CD4-positive, alpha-beta T cell treated with Interleukin-21 for 1 hour (primary cell): ENCODE data around the gene RNF224.

Source experiments
- DNase-seq: peaks from one replicate; pipeline ENCODE4 v3.0.0-alpha.2; 2020

RNF224 gene

GRCh38 chr9:137192859-137193258 is 34.4 kb upstream of the RNF224 start:
- DNase-seq = no peak

DNA sequence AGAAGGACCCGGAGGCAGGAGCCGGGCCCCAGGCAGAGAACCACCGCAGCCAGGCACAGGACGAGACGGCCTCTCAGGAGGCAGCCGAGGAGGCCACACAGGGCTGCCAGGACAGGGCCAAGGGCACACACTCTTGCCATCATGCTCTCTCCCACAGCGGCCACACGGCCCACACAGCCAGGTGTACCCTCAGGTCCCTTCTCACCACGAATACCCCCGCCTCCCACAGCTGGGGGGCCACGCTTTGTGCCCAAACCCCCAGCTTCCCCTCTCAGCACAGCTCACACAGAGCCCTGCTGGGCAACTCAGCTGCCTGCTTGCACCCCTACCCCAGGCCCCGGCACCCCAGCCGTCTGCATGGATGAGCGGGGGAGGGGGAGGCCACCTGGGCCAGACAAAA is 33.5 kb upstream of the RNF224 start:
- no peak for DNase-seq

GRCh38 chr9:137194388-137194787 is 32.9 kb upstream of the RNF224 start:
- DNase-seq = no peak

GRCh38 chr9:137194909-137195308 is 32.4 kb upstream of the RNF224 start:
- DNase-seq = no peak

GRCh38 chr9:137195525-137196220 is 31.6 kb upstream of the RNF224 start:
- DNase-seq = no peak

GRCh38 chr9:137198051-137198901 is 29.0 kb upstream of the RNF224 start:
- no peak for DNase-seq

GRCh38 chr9:137198902-137199283 is 28.4 kb upstream of the RNF224 start:
- DNase-seq = no peak

GRCh38 chr9:137199411-137200121 is 27.7 kb upstream of the RNF224 start:
- DNase-seq = no peak

- DNase-seq = peak; percentile 99
Observed at GRCh38 chr9:137200311-137201204, 26.7 kb upstream of the RNF224 start, which contains the start of gene TPRN. TPRN (minus strand) TSS chr9:137200741; CDS start chr9:137200711, 30 bp downstream.

DNA sequence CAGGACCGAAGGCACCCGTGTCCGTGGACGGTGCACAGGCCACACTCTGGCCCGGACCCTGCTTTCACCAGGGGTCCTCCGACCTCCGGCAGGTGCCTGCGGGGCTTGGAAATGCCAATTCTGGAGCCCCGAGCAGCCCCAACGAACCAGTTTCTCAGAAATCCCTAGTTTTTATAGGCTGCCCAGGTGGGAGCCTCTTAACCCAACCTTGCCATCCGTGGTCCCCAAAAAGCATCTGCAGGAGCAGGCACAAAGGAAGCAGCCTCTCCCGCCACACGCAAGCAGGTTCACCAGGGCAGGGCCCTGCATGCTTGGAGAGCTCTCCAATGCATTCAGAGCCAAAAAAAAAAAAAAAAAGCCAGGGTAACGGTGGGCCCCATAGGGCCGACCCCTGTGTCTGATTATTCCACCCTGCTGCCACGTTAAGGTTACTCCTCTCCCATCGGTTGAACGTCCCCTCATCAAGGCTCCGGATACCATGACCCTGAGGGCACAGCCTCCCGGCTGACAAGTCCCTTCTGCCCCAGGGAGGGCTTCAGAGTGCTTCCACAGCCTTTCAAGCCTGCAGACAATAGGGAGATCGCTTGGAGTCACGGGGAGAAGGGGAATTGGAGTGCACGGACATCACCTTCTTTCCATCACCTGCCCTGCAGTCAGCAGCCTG is 26.0 kb upstream of the RNF224 start:
- DNase-seq = no peak

GRCh38 chr9:137202966-137203365 is 24.3 kb upstream of the RNF224 start:
- no peak for DNase-seq

DNA sequence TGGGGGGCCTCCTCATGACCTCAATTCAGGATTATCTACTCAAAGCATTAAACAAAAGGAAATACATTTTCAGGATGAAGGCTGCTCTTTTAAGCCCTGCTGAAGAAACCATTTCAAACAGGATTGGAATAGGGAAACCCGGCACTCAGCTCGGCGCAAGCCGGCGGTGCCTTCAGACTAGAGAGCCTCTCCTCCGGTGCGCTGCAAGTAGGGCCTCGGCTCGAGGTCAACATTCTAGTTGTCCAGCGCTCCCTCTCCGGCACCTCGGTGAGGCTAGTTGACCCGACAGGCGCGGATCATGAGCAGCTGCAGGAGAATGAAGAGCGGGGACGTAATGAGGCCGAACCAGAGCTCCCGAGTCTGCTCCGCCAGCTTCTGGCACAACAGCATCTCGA is 22.6 kb upstream of the RNF224 start:
- no peak for DNase-seq

DNA sequence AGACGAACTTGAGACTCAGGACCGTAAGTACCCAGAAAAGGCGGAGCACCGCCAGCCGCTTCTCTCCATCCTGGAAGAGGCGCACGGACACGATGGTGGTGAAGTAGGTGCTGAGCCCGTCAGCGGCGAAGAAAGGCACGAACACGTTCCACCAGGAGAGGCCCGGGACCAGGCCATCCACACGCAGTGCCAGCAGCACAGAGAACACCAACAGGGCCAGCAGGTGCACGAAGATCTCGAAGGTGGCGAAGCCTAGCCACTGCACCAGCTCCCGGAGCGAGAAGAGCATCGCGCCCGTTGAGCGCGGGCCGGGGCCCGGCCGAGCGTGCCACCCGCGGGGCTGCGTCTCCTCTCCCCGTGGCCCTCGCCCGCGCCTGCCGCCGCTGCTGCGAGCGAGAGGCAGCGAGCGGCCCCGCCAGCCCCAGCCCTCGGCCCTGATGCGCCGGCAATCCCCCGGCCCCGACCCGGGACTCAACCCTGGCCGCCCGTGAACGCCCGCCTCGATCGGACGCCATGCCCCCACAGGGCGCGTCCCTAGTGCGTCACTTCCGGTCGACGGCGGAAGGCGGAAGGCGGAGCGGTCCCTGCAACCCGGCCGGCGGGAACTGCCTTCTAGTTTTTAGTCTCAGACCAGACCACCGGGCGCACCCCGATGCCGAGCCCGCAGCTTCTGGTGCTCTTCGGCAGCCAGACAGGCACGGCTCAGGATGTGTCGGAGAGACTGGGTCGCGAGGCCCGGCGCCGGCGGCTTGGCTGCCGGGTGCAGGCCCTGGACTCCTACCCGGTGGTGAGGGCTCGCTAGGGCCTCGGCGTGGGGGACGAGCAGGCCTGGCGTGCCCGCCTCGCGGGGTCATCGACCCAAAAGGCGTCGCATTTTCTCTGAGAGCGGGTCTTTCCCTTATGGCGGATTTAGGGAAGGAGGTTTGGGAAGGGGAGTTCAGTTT is 21.9 kb upstream of the RNF224 start, which contains the start of the genes NDOR1 and TMEM203:
NDOR1 (plus strand) TSS at position 575 of the 944 bp plus-strand sequence; CDS start at position 653, 78 bp downstream.
TMEM203 (minus strand) TSS at position 523 of the 944 bp plus-strand sequence; CDS start at position 289, 234 bp downstream.
- peak; percentile 92 for DNase-seq

DNA sequence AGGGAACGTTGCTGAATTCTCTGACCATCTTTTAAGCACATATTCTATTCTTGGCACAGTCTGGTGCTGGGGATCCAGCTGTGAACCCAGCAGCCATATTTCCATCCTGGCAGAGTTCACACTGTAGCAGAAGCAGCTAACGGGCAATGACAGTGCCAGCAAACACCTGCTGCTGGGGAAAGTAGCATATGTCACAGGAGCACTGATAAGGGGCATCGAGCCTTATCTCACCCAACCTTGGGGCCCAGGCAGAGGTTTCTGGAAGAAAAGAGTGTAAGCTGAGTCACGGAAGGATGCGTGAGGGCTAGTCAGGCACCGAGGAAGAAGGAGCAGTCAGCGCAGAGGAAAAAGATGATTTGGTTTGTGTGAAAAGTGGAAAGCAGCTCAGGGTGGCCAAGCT is 20.7 kb upstream of the RNF224 start:
- no peak for DNase-seq

- no peak for DNase-seq
Observed at GRCh38 chr9:137211532-137211931, 15.8 kb upstream of the RNF224 start.

GRCh38 chr9:137212520-137212919 is 14.8 kb upstream of the RNF224 start:
- no peak for DNase-seq

GRCh38 chr9:137213160-137214060 is 13.9 kb upstream of the RNF224 start:
- DNase-seq = no peak

- no peak for DNase-seq
Observed at GRCh38 chr9:137214620-137215019, 12.7 kb upstream of the RNF224 start.
